SHP77 treated with DMSO at 0.1 percent for 48 hours (cell line): Measurements from ENCODE around the gene SCAND1.
"Not testable (repeated sequence)": the region's sequence is repeated elsewhere in the genome, so short reads cannot be mapped to it uniquely, and the experiment has no call there.

Experiments
- DNase-seq: peaks from one replicate; lab custom pipeline; 2025; lab: John Stamatoyannopoulos, UW

Gene SCAND1

DNA sequence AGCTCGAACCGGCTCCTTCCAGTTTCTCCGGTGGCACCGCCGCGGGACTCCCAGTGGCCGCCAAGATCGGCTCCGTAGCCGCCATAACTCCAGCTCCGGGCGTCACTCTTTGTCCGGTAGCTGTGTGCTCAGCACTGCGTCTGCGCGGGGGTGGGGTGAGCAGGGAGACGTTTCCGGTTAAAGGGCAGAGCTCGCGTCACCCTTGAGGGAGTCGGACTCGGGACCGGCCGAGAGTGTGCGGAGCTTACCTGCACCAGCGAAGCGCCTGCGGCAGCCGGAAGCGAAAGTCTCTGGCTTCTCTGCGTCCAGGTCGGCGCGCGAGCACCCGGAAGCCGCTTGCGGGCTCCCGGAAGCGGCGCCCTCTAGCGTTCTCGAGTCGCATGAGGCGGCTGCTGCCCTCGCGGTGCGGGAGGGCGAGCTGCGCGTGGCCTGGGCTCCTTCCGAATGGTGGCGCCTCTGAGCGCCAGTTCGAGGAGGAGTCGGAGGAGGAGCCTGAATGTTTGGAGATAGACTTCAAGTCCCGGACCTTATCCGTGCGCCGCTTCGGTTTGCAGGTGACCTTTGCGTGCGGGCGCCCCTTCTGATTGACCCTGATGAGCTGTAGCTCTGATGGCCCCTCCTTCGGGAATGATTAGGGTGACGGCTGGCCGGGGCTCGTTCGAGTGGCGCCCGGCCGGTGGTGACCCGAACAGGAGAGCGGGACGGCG, at the start of gene SCAND1:
SCAND1 (minus strand) TSS at position 303 of the 707 bp plus-strand sequence; CDS start at position 85, 218 bp downstream.
- peak; percentile 93 for DNase-seq

DNA sequence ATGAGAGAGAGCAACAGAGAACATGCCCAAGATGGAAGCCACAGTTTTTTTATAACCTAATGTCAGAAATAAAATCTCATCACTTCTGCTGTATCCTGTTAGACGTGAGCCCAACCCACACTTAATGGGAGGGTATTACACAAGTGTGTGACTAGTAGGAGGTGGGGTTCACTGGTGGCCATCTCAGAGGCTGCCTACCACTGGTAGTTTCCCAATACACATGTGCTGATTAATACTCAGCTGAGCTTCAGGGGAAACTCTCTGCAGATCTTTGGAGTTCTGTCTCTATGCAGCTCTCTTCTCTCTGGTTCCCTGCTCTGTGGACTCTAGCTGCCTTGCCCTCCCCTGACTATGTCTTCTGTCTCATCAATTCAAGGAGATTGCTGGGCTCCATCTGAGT, 49.7 kb upstream of the SCAND1 start:
- no peak for DNase-seq

- no peak for DNase-seq
Observed at GRCh38 chr20:36002855-36003254, 48.6 kb upstream of the SCAND1 start.

GRCh38 chr20:36001331-36001730, 47.0 kb upstream of the SCAND1 start:
- not testable (repeated sequence) for DNase-seq

DNA sequence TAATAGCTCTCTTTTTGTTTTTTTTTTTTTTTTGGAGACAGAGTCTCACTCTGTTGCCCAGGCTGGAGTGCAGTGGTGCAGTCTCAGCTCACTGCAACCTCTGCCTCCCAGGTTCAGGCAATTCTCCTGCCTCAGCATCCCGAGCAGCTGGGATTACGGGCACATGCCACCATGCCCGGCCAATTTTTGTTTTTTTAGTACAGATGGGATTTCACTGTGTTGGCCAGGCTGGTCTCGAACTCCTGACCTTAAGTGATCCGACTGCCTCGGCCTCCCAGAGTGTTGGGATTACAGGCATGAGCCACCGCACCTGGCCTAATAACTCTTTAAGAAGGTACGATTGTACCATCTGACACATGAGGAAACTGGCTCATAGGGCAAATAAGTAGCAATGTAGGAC, 42.2 kb upstream of the SCAND1 start:
- not testable (repeated sequence) for DNase-seq

- peak; percentile 72 for DNase-seq
Observed at GRCh38 chr20:35994994-35995453, 40.7 kb upstream of the SCAND1 start.

DNA sequence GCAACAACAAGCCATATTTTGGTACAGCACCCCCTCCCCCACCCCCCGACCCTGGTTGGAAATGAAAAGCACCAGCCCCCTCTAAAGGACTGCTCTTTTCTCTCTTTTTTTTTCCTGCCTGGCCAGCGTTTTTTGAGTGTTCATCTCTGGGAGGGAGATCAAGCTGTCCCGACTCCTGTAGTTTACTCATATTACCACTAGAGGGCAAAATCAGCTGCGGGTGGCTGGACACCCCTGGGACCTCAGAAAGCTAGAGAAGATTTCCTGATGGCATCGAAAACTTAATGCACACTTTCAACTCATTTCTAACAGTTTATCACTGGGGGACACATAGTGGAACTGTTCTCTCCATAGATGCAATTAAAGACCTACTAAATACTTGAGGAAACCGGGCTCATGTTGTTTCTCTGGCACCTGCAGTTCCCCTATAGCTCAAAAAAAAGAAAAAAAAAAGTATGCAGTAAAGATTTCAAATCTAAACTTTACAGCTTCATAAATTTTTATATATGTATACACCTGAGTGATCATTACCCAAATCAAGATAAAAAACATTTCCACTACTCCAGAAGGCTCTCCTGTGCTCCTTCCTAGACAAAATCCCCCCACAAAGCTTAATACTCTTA, 38.5 kb upstream of the SCAND1 start:
- DNase-seq = no peak

- DNase-seq = no peak
Observed at GRCh38 chr20:35991142-35991771, 37.0 kb upstream of the SCAND1 start.

DNA sequence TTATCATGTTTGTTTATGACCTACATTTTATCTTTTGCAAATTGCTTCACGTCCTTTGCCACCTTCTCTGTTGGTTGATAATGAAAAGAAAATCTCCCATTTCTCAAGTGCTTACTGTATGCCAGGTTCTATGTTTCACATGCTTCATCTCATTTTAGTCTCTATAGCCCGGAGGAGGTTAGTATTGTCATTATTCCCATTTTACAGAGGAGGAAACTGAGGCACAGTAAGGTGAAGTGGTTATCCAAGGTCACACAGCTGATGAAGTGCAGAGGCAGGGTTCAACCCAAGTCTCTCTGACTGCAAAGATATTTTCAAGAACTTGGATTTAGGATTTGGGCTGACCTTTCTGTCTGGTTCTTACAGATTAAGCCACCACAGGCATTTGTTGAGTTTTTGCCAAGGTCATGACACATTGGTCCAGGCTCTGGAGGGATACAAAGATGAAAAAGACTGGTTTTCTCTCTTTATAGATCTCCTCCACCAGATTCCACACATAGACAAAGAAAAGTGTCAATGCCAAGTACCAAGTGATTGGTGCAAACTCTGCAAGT, 34.7 kb upstream of the SCAND1 start:
- no peak for DNase-seq

GRCh38 chr20:35985806-35986205, 31.5 kb upstream of the SCAND1 start:
- no peak for DNase-seq

- DNase-seq = no peak
Observed at GRCh38 chr20:35984382-35984781, 30.1 kb upstream of the SCAND1 start.

DNA sequence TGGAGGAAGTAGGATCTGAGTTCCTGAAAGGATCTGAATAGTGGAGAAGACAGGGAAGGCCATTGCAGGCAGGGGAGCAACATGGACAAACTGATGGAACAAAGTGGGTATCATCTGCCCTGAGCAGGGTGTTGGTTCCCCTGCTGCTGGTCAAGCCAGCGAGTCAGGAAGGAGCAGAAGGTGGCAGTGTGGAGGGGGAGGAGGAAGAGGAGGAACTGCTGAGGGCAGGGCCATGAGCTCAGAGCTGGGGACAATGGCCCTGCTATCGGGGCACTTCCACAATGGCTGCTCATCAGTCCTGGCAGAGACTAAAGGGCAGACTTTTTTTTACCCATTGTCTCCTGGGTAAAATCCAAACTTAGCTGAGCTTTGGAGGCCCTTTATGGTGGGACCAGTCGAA, 27.7 kb upstream of the SCAND1 start:
- no peak for DNase-seq

GRCh38 chr20:35979544-35979943, 25.2 kb upstream of the SCAND1 start:
- DNase-seq = no peak

DNA sequence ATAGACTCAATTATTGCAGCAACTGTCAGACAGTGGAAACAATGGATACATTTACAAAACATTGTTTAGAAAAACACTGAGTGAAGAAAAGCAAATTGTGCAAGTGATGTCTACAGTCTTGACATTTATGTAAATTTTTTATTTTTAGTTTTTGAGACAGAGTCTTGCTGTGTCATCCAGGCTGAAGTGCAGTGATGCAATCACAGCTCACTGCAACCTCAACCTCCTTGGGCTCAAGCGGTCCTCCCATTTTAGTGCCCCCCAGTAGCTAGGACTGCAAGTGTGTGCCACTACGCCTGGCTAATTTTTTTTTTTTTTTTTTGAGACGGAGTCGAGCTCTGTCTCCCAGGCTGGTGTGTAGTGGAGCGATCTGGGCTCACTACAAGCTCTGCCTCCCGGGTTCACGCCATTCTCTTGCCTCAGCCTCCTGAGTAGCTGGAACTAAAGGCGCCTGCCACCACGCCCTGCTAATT, 23.8 kb upstream of the SCAND1 start:
- no peak for DNase-seq

DNA sequence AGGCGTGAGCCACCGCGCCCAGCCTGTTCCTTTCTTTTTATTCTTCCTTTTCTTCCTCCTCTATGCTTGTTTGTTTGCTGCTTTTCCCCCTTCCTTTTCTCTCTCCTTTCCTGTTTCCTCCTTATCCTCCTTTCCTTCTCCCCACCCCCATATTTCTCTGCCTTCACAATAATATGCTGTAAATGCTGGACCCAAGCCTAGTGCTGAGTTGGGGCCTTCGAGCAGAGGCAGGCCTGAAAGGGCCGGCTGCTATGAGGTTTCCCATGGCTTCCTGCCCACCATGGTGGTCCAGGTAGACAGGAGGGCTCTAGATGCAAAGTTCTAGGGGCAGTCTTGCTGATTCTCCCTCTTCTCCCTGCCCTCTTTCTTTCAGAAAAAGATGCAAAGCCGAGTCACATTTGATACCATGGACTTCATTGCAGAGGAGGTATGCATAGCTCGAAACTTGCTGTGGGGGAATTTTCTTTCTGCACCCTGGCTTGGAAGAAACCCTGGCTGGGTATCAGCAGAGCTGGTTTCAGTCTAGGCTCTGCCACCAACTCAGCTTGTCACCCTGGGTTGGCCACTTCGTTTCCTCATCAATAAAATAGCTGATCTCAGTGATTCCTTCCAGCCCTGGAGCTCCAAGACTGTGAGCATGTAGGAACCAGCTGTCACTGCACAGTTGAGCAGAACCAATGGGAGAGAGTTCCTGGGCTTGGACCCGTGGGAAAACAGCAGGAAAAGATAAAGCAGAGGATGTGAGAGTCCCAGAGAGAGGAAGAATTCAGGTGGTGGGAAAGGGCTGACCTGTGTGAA, 21.5 kb upstream of the SCAND1 start:
- DNase-seq = no peak

DNA sequence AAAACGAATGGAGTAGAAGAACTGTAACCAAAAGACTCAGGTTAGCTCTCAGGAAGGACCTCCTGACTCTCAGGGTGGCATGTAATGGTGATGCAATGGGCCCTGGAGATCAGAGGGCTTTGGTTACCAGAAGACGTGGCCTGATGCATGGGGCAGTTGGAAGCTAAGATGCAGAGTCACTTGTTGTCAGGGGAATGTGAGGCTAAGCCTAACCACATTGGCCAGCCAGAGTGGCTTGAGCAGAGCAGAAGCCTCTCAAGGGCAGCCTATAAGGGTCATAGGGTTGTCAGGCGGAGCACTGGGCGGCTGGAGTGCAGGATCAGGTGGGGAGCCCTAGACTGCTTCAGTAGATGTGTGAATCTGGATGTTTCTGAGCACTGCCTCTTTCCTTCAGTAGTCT, 20.0 kb upstream of the SCAND1 start:
- no peak for DNase-seq

- no peak for DNase-seq
Observed at GRCh38 chr20:35972462-35972861, 18.2 kb upstream of the SCAND1 start.

GRCh38 chr20:35971981-35972380, 17.7 kb upstream of the SCAND1 start:
- no peak for DNase-seq

DNA sequence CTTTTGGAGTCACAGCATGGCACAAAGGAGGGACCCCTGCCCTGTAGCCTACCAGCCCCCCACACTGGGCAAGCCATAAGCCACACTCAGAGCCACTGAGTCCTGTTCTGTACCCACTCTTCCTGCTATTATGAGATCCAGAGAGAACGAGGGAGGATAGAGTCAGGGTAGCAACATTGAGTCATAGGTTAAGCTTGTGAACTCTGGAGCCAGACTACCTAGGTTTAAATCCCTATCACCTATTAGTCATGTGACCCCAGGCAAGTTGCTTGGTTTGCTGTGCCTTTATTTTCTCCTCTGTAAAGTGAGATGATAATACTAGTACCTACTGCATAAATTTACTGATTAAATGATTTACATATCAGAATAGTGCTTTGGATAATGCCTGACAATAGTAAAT, 14.6 kb upstream of the SCAND1 start:
- DNase-seq = no peak

DNA sequence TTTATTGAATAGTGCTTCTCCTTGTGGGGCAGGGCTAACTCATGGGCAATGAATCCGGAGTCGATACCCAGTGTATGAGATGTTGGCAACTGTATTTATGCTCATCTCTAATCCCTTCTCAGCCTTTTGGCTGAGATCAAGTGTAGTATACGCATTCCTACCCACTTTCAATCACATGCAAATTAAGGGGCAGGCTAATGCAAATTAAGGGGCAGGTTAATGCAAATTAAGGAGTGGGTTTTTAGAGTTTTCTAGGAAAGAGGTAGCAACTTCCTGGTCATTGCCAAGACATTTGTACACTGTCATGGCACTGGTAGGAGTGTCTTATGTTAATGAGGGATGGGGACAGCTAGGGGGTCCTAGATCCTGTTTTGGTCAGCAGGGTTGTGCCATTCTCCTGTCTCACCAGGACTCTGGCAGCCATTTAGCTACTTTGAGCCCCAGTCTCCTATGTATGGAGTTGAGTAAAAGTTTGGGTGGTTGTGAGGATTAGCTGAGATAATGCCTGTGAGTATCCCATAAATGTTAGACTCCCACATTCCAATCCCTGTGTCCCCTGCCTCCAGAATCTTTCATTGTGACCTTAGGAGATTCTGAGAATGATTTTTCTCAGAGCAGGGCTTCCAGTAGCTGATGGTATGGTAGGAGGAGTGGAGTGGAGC, 13.8 kb upstream of the SCAND1 start, which contains the start of gene CNBD2:
CNBD2 (plus strand) TSS at position 612 of the 662 bp plus-strand sequence. CDS start 173 bp downstream, outside the sequence.
- no peak for DNase-seq

- no peak for DNase-seq
Observed at GRCh38 chr20:35963878-35964277, 9.6 kb upstream of the SCAND1 start.
